Activated CD4-positive, CD25-positive, alpha-beta regulatory T cell treated with anti-CD3 and anti-CD28 coated beads, Interleukin-2, amount 50 U/mL, for 24 hours (primary cell): Measurements from ENCODE around the gene LCMT2.

Experiments
- ATAC-seq, 2 donors: fragments of 150-1000 bp; cut with Tn5 transposase; one replicate each; pipeline ENCODE4 v1.10.0; 2021; ENCODE audit warnings: mild to moderate bottlenecking in 1 of 2, moderate library complexity in 1 of 2

Gene LCMT2

GRCh38 chr15:43275740-43276562 is 54.4 kb downstream of the LCMT2 start:
- ATAC-seq = no peak

GRCh38 chr15:43274136-43274535 is 56.2 kb downstream of the LCMT2 start:
- ATAC-seq = no peak
